GM12873 (cell line): ENCODE results near the gene VAMP3.

Experiments
- TF ChIP-seq, protein P1 (sequence below): IDR thresholded peaks from 2 replicates; pipeline ENCODE4 v1.5.1; 2012; ENCODE audit warnings: low read depth, mild to moderate bottlenecking, moderate library complexity, low read length, control low read depth; ENCODE audit not compliant: insufficient read depth; ENCODE audit errors: missing control alignments

The VAMP3 gene

DNA sequence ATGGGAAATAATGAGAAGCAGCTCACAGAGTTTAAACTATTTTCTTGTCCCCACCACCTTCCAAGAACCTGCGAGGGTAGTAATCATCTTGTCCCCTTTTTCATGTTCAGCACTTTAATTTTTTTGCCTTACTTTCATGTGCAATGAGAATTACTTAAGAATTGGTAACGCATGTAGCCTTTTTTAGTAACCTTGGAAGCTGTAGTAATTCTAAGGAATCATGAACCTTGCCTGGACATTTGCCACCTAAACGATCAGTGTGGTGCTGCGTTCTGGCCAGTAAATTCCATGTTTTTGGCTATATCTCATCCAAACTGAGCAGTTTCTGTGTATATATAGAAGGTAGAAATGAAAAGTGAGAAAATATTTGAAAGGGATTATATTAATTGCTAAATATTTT, 3.9 kb upstream of the VAMP3 start:
- TF ChIP-seq, protein P1, sequence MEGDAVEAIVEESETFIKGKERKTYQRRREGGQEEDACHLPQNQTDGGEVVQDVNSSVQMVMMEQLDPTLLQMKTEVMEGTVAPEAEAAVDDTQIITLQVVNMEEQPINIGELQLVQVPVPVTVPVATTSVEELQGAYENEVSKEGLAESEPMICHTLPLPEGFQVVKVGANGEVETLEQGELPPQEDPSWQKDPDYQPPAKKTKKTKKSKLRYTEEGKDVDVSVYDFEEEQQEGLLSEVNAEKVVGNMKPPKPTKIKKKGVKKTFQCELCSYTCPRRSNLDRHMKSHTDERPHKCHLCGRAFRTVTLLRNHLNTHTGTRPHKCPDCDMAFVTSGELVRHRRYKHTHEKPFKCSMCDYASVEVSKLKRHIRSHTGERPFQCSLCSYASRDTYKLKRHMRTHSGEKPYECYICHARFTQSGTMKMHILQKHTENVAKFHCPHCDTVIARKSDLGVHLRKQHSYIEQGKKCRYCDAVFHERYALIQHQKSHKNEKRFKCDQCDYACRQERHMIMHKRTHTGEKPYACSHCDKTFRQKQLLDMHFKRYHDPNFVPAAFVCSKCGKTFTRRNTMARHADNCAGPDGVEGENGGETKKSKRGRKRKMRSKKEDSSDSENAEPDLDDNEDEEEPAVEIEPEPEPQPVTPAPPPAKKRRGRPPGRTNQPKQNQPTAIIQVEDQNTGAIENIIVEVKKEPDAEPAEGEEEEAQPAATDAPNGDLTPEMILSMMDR, result no peak

DNA sequence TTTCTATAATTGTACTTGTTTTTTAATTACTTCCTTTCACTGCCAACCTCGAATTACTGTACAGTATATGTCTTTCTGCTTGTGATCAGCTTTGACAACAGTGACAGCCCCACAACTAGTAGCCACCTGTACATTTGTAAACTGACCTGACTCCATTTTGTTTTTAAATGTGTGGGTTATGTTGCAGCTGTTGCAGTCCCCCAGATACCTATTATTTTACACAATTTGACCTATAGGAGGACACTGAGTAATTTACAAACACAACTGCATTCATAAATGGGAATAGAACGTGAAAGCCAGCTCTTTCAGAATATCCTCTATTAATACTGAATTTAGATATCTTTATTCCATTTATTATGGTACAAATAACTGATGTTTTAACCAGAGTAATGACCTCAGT, 2.5 kb upstream of the VAMP3 start:
- TF ChIP-seq, protein P1, result no peak

DNA sequence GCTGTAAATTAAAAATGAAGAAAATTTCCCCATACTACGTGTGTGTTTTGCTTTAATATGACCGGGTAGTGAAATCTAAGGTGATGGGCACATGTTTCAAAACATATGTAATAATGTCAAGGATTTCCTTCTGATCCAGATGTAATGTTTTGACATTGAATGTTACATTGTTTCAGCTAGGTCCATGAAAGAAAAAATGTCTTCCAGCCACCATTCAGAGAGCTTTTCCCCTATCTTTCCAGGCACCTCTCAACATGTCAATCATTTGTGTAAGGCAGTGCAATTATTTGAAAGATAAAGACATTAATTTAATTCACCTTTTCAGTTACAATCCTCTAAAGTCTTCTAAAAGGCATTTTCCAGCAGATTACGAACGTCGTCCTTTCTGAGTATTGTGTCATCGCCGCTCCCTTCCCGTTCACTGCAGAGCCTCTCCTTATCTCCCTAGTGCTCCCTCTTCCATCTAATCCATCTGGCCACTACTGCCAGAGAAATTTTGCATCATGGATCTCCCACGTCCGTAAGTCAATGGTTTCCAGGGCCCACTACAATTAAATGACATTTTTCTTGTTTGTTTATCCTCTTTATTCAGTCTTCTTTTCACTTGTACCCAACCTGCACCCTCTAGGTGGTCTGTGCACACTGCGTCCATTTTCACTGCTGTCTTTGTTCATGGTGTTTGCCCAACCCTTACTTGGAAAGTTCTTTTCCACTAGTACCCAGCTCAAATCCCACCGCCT, 1.3 kb upstream of the VAMP3 start:
- TF ChIP-seq, protein P1, result no peak

DNA sequence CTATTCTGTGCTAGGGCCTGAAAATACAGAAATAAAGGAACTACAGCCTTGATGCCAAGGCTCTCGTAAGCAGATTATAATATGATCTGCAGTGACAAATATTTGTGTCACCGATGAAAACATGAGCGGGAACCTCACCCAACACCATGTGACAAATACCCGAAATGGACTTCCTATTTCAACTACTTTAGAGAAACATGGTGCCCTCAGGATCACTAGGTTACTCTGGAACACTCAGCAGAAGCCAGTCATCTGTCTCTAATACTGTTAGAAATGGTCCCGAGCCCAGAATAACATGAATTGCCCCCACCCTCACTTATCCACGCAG, 463 bp upstream of the VAMP3 start:
- TF ChIP-seq, protein P1, result no peak

DNA sequence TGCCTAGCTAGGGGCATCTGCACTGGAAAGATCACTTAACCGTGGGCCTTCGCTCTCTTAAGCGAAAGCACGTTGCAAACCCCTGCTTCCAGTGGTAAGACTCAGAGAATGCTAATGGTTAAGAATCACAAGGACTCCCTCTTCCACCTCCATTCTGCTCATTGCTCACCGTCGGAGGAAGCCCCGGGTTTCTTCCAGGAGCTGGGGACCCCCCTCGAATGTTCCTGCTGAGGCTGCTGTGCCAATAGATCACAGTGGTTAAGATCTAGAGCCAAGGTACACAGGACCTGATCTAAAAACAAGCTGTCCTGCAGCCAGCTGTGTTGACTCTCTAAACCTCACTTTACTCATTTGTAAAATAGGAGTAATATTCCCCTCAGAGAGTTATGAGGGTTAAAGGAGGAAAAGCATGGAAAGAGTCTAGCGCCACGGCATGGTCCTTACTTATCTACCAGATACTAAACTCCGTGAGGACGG, 765 bp downstream of the VAMP3 start:
- TF ChIP-seq, protein P1, result no peak

DNA sequence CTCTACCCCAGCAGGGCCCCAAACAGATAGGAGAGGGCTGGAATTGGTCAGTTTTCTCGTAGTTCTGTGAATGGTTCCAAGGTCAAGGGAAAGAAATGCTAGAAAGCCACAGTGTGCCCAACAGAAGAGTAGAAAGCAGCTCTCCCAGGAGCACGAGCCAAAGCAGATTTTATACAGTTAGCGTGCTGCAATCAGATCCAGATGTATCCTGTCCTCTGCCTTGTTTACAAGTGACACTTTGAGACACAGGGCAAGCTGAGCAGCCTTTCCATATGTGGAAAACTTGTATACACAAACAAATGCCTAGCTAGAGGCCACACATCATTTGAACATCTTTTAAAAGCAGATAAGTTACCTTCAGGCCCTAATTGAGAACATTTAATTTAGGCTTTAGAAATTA, 6.5 kb downstream of the VAMP3 start:
- TF ChIP-seq, protein P1, result no peak

DNA sequence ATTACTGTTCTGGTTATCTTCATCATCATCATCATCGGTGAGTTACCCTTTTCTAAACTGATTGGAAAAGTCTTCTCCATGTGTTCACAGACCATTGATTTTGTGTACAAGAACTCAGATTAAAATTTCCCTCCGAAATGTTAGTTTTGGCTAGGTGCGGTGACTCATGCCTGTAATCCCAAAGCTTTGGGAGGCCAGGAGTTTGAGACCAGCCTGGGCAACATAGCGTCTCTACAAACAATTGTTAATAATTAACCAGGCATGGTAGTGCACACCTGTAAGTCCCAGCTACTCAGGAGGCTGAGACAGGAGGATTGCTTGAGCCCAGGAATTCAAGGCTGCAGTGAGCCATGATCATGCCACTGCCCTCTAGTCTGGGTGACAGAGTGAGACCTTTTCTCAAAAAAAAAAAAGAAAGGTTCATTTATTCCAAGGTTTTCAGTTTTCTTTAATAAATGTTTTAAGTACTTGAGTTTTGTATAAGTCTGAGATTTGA, 7.1 kb downstream of the VAMP3 start:
- TF ChIP-seq, protein P1, result no peak
